Activated CD4-positive, alpha-beta T cell treated with anti-CD3 and anti-CD28 coated beads, Interleukin-2, Interleukin-4, amounts not matched to agents 100 ng/mL and 50 ng/mL, durations not matched to agents 16 hours and 8 hours (primary cell): ENCODE measurements around the gene TGFA.
"Not testable (repeated sequence)": the region's sequence is repeated elsewhere in the genome, so short reads cannot be mapped to it uniquely, and the experiment has no call there.

Experiments used
- DNase-seq: peaks from one replicate; pipeline ENCODE4 v3.0.0-alpha.2; 2020; ENCODE audit warnings: low spot score

Gene TGFA

DNA sequence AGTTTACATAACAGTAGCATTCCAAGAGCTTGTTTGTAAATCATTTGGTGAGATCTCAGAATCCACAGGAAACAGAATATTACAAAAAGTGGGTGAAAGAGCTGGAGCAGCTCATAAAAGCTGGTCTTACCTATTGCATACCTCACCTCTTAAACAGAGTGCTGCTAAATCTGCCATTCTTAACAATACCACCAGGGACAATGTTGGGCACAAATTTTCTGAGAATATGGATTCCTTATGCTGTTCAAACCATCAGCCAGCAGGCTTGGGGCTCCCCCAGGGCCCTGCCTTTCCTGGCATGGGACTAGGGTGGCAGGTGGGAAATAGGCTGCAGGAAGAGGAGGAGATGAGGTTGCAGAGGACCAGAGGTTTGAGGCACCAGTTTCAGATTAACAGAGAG, 55.6 kb downstream of the TGFA start:
- DNase-seq, result no peak

DNA sequence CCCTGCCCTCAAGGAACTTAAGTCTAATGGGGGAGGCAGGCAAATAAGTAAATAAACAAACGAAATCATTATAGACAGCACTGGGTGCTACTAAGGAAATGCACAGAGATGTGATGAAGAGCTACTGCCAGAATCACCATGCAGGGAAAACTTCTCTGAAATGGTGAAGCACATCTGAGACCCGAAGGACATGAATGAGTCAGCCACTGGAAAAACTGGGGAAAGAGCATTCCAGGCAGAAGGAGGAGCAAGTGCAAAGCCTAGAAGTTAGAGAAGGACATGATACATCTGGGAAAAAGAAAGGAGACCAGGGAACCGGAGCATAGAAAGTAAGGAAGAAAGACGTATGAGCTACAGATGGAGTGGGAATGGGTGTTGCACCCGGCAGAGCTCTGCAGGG, 56.8 kb downstream of the TGFA start:
- DNase-seq, result no peak

DNA sequence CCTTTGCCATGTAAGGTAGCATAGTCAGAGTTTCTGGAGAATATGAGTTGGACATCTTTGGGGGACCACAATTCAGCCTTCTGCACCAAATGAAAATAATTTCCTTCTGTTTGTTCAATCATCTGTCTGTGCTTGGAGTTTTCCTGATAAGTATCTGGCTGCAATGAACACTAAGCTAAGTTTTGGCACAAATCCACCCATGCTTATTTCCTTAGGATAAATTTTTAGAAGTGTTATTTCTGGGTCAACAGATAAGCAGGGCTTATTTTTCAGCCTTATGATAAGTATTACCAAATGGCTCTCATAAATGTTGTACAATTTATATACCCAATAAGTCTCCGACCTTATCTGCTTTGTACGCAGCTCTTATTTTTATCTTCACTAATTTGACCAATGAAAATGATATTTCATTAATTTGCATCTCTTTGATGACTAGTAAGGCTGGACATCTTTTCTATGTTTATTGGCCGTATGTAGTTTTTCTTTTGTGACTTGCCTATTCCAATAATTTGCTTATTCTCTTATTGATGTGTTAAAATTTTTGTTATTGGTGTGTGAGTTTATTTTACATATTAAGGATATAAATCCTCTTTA, 59.2 kb downstream of the TGFA start:
- DNase-seq, result no peak

DNA sequence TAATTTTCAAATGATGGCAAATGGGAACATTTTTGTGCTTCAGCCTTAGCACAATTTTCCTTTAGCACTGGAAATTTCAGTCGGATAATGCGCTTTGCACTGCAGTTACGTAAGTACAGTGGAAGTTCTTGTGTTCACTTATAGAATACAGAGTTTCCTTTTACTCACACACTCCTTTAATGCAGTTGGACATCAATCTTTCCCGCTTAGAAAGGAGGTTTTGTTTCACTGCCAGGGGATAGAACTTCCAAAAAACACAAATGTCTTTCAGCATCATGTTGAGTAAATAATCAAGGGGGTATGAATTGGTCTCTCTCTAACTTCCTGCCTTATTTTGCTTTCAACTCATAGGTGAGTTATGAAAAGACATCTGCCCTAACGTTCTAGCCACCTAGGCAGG, 63.2 kb downstream of the TGFA start:
- no peak for DNase-seq

GRCh38 chr2:70489165-70489564, 64.5 kb downstream of the TGFA start:
- DNase-seq, result no peak

- DNase-seq, result no peak
Observed at GRCh38 chr2:70484086-70484485, 69.5 kb downstream of the TGFA start.

DNA sequence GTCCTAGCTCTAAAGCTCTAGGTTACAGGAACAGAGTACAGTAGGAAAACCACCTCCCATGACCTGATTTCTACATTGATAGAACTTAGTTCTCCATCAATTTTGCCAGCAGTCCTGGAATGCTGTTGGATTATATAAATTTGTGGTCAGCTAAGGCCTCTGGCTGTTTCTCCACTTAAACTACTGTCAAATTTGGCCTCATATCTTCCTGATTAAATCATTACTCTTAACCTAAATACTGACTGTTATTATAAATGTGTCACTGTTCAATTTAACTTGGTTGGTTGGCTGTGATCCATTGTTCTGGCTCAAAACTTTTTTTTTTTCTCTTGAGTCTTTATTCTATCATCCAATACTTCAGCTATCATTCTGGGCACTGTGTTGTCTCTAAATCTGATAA, 71.2 kb downstream of the TGFA start:
- no peak for DNase-seq

GRCh38 chr2:70480468-70480867, 73.2 kb downstream of the TGFA start:
- no peak for DNase-seq

- no peak for DNase-seq
Observed at GRCh38 chr2:70479816-70480215, 73.8 kb downstream of the TGFA start.

GRCh38 chr2:70477441-70477844, 76.2 kb downstream of the TGFA start:
- DNase-seq, result no peak

- no peak for DNase-seq
Observed at GRCh38 chr2:70475266-70475665, 78.4 kb downstream of the TGFA start.

DNA sequence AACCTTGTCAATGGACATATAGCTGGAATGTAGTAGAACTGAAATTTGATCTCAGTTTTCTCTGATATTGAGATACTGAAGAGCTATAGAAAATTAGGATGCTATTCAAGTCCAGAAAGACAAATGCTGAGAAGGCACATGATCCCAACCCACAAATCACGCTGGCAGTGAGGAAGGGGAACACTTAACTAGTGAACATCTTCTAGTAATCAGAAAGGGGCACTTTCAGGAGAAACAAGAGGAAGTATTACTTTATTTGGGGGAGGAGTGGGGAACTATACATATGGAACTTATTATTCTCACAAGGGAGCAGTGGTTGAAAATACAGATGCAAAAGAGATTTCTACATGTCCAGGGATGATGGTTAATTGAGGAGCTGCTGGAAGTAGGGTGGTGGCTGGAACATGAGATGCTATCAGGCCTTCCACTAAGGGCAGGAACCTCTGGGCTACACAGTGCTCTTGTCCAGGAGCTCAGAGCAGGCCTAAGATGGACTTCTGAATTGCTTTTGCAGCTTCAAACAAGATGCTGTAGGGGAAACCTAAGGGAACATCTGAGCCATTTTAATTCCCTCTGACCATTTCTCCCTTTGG, 79.3 kb downstream of the TGFA start:
- no peak for DNase-seq

DNA sequence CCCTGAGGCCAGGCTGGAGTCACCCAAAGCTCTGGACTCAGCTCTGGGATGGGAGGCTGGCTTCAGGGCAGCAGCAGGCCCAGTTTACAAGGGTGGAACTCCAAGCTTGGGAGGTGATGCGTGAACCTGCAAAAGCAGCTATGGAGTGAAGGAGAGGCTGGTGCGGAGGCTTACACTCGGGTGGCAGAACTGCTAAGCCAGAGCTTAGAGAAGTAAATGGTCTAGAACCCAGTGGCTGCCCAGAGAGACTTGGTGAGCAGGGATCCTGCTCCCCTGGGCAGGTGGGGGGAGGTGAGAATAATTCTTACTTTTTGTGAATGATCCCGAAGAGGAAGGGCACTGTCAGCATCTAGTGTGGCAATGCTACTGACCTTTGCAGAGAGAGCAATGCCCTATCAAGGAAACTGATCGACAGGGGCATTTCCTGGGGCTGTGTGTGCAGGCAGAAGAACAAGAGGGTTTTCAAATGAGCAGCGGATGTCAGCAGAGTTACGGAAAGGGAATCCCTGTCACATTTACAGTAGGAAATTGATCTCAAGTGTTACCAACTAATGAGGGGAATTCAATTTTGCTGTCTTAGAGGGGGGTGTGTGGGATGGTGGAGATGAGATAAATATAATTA, 80.4 kb downstream of the TGFA start:
- DNase-seq, result no peak

GRCh38 chr2:70472221-70472890, 81.3 kb downstream of the TGFA start:
- no peak for DNase-seq

DNA sequence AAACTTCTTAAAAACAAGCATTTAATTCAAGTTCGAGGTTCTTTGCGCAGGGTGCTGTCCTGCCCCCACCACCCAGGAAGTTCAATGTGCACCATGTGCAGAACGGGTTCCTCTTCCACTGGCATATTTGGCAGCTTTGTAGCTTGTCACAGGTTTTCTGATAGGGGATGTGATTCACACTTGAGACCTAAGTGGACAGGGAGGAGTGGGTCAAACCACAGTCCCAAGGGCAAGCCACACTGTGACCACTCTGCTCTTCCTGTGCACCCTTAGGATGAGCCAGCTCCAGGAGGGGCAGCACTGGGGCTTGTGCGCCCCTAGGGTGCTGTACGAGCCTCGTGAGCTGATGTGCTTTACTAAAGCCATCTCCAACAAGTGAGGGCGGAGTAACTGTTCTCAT, 82.5 kb downstream of the TGFA start:
- DNase-seq, result no peak

DNA sequence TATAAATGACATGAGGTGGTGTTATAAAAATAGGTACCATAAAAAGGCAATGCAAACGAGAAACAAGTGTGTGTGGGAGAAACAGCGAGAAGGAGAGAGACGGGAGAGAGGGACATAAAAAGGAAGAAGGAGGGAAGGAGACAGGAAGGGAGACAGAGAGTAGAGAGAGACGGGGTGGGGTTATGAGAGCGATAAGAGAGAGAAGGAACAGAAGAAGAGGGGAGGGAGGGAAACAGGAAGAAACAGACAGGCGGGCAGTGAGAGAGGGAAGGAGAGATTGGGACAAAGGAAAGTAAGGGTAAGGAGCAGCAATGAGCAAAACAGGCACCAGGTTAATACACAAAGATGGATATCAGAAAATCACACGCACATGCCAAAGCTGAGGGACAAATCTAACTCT, 83.7 kb downstream of the TGFA start:
- DNase-seq, result no peak

- no peak for DNase-seq
Observed at GRCh38 chr2:70469435-70469834, 84.2 kb downstream of the TGFA start.

DNA sequence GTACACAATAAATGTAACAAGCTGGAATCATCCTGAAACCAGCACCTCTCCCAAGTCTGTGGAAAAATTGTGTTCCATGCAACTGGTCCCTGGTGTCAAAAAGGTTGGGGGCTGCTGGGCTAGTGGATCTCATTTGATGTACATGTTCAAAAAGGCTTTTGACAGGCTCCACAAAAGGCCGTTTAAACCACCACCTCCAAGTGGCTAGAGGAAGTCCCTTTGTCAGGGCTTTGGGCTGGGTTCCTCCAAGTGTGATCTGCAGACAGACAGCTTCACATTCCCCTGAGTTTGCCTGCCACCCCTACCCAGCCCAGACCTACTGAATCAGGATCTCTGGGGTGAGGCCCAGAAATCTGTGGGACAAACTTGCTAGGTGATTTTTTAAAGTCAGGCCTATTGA, 84.7 kb downstream of the TGFA start:
- no peak for DNase-seq

GRCh38 chr2:70467831-70468779, 85.5 kb downstream of the TGFA start:
- no peak for DNase-seq

DNA sequence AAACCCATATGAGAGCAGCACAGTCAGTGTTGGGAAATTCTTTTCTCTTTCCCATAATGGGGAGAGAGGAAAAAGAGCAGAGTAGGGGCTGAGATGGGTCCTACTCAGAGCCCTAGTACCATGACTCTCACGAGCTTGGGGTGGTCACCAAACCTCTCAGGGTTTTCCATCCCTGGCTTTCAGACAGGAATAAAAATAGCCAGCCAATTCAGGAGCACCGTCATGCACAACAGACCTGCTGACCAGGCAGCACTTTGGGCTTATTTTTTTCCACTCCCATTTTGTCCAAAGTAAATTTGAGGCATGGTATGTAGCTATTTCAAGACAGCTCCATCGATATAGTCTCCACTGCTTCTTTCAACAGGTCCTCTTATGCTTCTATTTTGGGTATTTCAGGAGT, 86.4 kb downstream of the TGFA start:
- no peak for DNase-seq

- DNase-seq, result not testable (repeated sequence)
Observed at GRCh38 chr2:70466647-70467046, 87.0 kb downstream of the TGFA start.

DNA sequence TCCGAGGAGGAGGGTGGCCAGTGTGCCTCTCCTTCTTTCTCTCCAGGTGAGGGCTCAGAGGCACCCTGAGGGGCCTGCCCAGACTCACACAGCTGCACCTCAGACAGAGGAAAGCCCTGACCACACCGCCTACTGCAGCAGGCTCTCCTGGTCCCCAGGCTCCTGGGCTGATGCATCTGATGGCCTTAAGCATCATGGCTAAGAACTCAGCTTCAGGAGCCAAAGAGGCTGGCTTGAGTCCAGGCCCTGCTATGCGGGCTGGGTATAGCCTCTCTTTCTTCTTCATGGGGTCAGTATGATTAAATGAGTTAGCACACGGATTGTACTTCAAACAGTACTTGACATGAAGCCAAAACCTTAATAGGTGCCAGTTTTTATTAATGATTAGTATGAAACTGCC, 89.6 kb downstream of the TGFA start:
- DNase-seq, result no peak
